Left hindlimb (tissue), 1 donor: ENCODE measurements around the gene RPS15A.

Experiments
- DNase-seq: peaks from one replicate; pipeline ENCODE4 v3.0.0-alpha.2; 2018

The RPS15A gene

DNA sequence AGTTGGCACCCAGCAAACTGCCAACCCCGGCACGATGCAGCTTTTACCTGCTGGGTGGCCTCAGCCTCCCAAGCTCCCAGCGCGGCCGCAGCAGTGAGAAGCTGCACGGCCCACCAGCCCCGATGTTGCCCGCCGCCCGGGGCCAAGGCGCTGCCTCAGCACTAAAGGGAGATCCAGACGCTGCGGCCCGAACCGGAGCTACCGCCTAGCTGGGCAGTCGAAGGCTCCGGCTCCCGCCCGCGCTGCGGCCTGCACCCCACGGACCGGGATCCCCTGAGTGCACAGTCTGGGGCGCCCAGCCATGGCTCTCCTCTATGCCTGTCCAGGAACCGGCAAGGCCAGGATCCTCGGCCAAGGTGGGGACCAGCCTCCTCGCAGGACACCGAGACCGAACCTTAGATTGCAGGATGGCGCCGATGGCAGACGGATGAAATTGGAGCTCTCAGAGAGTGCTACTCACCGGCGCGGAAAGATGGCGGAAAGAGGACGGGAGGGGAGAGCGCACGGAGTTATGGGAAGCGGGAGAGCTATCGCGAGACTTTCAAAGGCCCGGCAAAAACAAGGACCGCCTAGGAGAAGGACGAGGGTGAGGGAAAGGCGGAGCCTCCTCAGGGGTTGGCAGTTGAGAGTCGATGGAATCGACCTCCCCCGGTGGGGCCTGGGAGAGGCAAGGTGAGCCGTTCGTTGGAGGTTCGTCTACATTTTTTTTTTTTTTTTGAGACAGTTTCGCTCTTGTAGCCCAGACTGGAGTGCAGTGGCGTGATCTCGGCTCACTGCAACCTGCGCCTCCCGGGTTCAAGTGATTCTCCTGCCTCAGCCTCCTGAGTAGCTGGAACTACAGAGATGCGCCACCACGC is at the start of gene RPS15A:
TSS of gene RPS15A (minus strand) at position 485 of the 857 bp plus-strand sequence. CDS start 1,221 bp downstream, outside the sequence.
- peak; percentile 95 for DNase-seq

- DNase-seq: no peak
These were observed 49.4 kb upstream of the RPS15A start for GRCh38 chr16:18839555-18839954.

GRCh38 chr16:18836702-18837101 is 46.6 kb upstream of the RPS15A start:
- DNase-seq: no peak

DNA sequence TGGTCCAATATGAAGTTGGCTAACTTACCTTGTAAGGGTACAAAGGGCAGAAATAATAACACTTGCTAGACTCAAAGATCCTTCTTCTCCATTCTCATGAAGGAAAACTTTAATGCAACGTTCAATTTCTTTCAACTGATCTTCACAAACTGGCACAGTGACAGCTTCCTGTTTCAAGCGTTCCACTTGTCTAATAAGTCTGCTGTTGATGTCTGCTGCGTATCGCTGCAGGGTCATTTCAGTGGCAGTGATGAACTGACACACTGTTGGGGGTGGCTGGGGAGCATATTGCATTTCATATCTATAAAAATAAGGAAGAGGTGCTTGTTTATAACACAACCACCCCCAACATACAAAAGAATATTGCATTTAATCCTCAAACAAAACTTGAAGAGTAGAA is 44.7 kb upstream of the RPS15A start:
- DNase-seq: no peak

DNA sequence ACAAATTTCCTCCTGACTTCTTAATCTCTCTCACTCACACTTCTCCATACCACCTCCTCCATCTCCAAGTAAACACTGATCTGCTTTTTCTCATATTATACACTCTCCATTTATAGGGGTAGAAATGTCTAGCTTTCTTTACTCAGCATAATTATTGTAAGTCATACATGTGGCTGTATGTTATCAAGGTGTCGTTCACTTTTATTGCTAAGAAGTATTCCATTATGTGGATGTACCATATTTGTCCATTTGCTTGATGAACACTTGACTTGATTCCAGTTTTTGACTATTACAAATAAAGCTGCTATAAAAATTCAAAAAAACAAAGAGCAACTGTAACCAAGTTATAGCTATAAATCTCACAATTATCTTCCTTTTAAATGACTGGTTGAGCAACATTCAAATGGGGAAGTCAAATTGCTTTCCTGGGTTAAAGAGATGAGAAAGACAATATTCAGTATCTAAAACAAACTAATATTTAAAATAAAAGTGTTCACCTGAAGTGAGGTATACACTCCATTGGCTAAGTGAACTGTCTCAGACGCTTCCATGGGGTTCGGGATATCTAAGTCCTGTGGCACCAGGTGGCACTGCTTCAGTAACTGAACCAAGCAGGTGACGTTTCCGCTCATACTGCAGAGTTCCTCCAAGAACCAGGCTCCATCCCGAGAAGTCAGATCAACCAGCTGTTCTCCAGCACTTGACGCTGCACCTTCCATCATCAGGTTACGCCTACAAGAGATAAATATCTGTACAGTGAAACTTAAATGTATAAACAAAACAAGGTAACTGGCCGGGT is 43.8 kb upstream of the RPS15A start:
- no peak for DNase-seq

DNA sequence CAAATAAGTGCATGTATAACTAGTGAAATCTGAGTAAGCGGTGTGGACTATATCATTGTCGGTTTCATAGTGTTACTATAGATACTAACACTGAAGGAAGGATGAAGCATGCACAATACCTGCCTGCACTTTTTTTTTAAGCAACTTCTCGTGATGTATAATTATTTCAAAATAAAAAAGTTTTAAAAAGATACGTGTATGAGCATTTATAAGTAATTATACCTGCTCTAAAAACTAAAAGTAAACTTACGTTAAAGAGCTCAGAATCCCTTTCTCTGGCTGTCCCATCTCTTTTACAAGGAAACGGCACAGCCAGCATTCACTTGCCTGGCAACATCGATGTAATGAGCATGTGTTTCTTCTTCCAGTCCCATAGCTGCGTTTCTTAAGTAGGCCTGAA is 42.5 kb upstream of the RPS15A start:
- DNase-seq: no peak

DNA sequence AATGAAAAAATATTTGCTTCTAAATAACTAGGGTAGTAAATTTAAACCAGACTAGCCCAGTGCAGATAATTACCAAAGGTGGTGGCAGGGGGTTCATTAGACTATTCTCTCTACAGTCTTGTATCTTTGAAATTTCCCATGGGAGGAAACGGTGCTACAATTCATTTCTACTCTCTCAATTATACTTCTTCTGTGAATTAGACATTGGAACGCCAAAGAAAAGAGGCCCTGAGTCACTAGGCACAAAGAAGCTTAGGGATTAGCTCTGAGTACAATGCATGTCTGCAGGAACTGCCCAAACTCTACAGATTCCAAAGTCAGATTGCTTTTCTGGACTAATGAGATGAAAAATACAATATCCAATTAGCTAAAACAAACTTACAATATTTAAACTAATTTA is 41.9 kb upstream of the RPS15A start:
- no peak for DNase-seq

DNA sequence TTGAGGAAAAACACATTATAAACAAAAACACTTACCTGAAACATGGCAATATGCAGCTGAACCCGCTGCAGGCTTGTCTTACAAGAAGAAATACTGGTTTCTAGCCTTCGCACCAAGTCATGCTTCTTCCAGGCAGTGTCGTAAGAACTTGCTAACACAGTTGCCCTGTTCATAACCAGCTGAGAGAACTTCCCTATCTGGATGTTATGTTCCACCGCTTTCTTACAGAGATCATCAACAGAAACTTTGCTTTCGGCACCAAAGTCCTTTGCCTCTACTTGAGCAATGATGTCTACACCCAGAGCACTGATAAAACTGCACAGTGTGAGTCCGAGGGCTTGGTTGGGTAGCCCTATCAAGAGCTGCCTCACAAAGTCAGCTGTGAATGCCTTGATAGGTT is 39.1 kb upstream of the RPS15A start:
- DNase-seq: no peak

- DNase-seq: no peak
These were observed 37.8 kb upstream of the RPS15A start for GRCh38 chr16:18827890-18828289.

- no peak for DNase-seq
These were observed 26.2 kb upstream of the RPS15A start for GRCh38 chr16:18816286-18816685.

DNA sequence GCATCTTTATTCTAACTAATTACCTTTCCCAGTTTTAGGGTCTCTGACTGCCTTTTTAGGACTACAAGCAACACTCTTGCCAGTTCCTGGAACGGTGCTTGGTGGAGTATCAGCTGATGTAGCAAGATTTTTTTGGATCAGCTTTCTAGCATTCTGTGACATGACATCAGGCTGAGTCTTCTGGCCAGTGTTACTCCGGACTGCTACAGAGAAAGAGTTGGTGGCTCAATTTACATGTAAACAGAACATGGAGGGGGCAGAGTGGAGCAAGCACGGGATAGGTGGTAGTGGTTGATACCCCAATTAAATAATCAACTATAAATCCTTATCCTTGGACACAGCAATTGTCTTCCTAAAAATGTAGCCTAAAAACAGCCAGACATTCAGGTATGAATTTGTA is 21.8 kb upstream of the RPS15A start:
- DNase-seq: no peak

DNA sequence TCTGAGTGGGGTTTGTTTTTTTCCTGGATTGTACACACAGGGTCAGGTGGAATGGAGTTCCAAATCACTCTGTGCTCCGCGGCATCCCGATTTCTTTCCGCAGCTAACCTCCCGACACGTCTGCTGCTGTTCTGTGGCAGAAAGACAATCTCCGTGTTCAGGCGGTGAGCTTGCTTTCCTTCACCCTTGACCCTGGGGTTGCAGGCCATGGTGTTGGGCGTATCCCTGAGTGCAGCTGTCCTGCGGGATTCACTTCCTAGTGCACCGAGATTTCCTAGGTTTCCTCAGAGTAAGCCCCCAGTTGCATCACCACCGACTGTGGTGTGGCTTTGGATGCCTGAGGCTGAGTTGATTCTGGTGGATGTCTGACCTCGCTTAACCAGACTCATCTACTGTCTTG is 19.0 kb upstream of the RPS15A start:
- no peak for DNase-seq

DNA sequence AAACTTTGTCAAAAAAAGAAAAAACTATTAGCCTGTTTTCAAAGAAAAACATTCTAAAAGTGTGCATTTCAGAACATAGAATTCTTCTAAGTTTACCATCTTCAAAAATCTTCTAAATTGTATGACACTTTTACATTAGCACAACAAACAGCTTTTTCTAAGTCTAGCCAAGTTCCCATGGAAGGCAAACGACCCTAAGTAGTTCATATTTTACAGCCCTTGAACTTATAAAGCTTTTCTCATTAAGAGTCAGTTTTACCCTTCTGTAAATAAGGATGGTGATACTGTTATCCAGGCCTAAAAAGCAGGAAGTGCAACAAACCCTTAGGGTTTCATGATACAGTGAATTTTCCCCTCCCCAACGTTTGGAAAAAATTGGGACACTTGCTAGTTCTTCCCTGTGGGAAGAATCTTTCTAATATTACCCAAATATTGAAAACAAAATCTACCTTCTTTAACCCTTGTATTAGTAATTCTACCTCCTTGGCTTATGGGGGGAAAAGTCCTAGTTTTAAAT is 15.2 kb upstream of the RPS15A start:
- DNase-seq: no peak

GRCh38 chr16:18804540-18804939 is 14.4 kb upstream of the RPS15A start:
- no peak for DNase-seq

DNA sequence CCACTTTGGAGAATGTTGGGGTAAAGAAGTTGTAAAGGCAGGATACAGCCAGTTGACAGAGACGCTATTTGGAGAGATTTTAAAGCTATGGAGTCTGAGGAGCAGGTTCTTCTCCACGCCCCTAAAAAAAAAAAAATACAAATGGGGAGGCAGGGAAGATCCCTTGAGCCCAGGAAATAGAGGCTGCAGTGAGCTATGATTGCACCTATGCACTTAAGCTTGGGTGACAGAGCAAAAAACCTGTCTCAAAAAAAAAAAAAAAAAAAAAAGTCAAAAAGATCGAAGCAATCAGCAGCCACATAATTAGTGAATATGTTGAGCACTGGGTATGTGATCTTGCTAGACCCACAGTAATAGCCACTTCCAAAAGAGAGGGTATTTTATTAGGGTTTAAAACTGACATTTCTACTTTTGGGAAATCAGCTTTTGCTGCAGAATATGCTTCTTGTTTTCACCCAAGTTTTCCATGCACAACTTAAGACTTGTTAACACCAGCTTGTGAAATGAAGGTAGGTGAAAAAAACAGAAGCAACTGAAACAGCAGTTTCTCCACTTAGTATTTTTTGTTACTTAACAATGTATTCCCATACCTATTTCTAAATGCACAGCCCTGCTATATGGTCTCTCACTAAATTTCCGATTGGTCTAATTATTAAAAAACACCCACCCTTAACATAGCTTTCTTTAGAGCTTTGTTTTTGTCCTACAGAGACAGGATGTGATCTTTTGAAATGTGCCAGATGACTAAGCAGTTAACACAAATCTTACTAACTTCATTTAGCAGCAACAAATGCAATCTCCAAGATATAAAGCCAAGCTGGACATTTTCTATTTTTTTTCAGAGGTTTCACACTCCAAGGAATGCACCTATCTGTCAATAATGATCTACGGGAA is 13.7 kb upstream of the RPS15A start:
- no peak for DNase-seq

GRCh38 chr16:18802767-18803343 is 12.7 kb upstream of the RPS15A start:
- no peak for DNase-seq

DNA sequence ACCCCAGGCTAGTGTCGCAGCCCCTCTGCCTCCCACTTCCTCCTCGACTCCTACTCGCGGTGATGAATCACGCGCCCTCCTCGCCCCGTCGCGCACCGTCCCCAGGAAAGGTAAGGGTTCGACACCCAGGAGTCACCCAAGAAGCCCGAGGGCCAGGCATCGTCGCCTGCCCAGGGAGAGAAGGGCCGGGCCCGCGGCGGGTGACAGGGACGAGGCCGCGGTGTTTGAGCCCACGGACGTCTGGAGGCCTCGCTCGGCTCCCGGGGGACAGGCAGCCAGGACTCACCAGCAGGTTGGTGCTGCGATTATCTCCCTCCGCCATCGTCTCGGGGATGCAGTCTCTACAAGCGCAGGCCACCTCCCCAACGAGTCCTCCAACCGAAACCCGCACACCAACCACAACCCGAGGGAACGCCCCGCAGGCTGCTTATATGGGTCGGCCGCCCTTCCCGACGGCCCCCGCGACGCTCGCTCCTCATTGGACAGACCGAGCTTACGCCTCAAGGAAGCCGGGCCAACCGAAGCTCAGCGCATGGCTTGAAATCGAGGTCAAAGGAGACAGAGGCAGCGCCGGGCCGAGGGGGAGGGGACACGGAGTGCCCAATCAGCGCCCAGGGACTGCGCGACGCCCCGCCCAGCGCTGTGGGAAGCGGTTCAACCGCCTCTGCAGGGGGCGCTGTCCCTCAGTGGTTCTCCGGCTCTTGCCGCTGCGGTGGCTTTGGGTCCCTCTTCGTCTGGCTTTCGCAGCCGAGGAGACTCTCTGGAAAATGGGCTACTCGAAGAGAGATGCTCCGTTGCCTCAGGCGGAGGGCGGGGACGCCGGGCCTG is 11.2 kb upstream of the RPS15A start, which contains the start of gene ARL6IP1:
TSS of gene ARL6IP1 (minus strand) at position 405 of the 828 bp plus-strand sequence. CDS start at position 322, 83 bp downstream.
- DNase-seq: peak; percentile 99

DNA sequence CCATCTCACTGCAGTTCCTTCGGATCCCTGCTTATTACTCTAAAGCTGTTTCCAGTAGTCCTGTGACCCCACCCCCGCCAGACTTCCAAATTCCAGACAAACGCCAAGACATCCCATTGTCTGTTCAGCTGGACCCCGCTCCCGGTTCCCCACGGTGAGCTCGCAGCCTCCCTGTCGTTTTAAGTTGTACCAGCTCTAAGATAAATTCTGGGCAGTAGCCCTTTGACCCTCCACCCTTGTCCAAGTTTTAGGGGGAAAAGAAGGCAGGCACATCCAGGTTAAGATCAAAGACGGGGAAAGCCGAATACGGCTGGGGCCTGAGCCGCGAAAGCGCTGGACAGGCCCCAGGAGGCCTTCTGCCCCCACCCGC is 10.6 kb upstream of the RPS15A start:
- DNase-seq: no peak

GRCh38 chr16:18800293-18800692 is 10.2 kb upstream of the RPS15A start:
- DNase-seq: no peak

DNA sequence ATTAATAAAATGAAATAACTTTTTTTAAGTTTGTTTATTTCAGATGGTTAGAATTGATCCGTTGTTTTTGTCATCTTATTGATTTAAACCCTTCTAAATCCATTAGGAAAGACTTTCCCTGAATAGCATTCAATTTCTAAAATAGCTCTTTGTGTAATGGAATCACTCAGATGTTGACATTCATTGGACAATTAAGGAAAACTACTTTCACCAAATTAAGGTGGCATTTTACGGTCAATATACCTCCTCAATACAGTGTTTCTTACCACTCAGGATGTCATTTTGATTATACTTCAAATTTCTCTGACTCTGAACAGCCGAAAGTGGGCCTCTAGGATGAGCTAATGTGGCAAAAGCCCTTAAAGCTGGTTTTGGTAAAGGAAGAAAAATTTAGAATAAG is 9.4 kb upstream of the RPS15A start:
- no peak for DNase-seq

GRCh38 chr16:18797746-18798145 is 7.6 kb upstream of the RPS15A start:
- DNase-seq: no peak
